PC-3 (cell line): ENCODE data around the gene C20orf96. TPM values are rescaled to one million over a fixed set of nuclear protein-coding genes. Genes with fewer than 3 reads are reported as not detected.

Source experiments
- ATAC-seq: fragments of 200-7000 bp; cut with Tn5 transposase; 2 replicates; pipeline ENCODE4 v1.9.1; 2020; ENCODE audit warnings: mild to moderate bottlenecking, moderate library complexity
- BruUV-seq: library from RNA; stranded (reverse); fragments of 400-500 nt; replicated peaks from 2 replicates; lab custom pipeline; 2021; lab: Mats Ljungman, UMichigan
- CTCF ChIA-PET: fragments of 300-600 bp; sonication (Branson Sonifier 250); formaldehyde crosslinking; loops from one replicate; lab custom pipeline; 2022; ENCODE audit warnings: antibody characterized with exemption; lab: Charles Lee
- POLR2A ChIA-PET: fragments of 300-600 bp; sonication (Branson Sonifier 250); formaldehyde crosslinking; loops from one replicate; lab custom pipeline; 2022; ENCODE audit warnings: antibody characterized with exemption; ENCODE audit not compliant: unreplicated experiment; lab: Charles Lee
- DNase-seq: peaks from one replicate; pipeline ENCODE4 v3.0.0-alpha.2; 2015
- H2AFZ ChIP-seq: fragments of 300-600 bp; sonication (generic); 2 replicates; pipeline ENCODE4 v1.6.0; 2016; ENCODE audit warnings: antibody characterized with exemption, low read length
- H3F3A ChIP-seq: fragments of 300-600 bp; sonication (generic); one replicate; pipeline ENCODE4 v1.6.0; 2017; ENCODE audit warnings: antibody characterized with exemption, low read length, control low read depth, mild to moderate bottlenecking; ENCODE audit not compliant: unreplicated experiment
- H3K27ac ChIP-seq: fragments of 300-600 bp; sonication (generic); 2 replicates; pipeline ENCODE4 v1.5.1; 2016; ENCODE audit warnings: mild to moderate bottlenecking, low read length
- H3K27me3 ChIP-seq: fragments of 300-600 bp; sonication (generic); 2 replicates; pipeline ENCODE4 v1.6.1; 2016; ENCODE audit warnings: low read length, mixed read lengths
- H3K36me3 ChIP-seq: fragments of 300-600 bp; sonication (generic); 2 replicates; pipeline ENCODE4 v1.6.1; 2016; ENCODE audit warnings: low read depth, mixed run types, low read length, mixed read lengths
- H3K4me1 ChIP-seq: fragments of 300-600 bp; sonication (generic); 2 replicates; pipeline ENCODE4 v1.5.1; 2016; ENCODE audit warnings: low read length; ENCODE audit not compliant: insufficient read depth
- H3K4me2 ChIP-seq: fragments of 300-600 bp; sonication (generic); 2 replicates; pipeline ENCODE4 v1.6.0; 2016; ENCODE audit warnings: low read length
- H3K4me3 ChIP-seq: fragments of 300-600 bp; sonication (generic); 2 replicates; pipeline ENCODE4 v1.5.1; 2016; ENCODE audit warnings: mild to moderate bottlenecking, low read length, mixed read lengths
- H3K79me2 ChIP-seq: fragments of 300-600 bp; sonication (generic); 2 replicates; pipeline ENCODE4 v1.6.1; 2017; ENCODE audit warnings: low read length, mixed read lengths
- H3K9ac ChIP-seq: fragments of 300-600 bp; sonication (generic); 2 replicates; pipeline ENCODE4 v1.6.0; 2016; ENCODE audit warnings: mild to moderate bottlenecking, low read length
- H3K9me2 ChIP-seq: fragments of 300-600 bp; sonication (generic); replicated peaks from 2 replicates; pipeline ENCODE4 v1.6.1; 2016; ENCODE audit warnings: mixed run types, low read length, mixed read lengths
- H3K9me3 ChIP-seq: fragments of 300-600 bp; sonication (generic); 2 replicates; pipeline ENCODE4 v1.6.1; 2016; ENCODE audit warnings: low read length, mixed read lengths
- H4K20me1 ChIP-seq: fragments of 300-600 bp; sonication (generic); 2 replicates; pipeline ENCODE4 v1.6.1; 2016; ENCODE audit warnings: low read length, mixed read lengths
- CTCF ChIP-seq: fragments of 300-600 bp; sonication (generic); conservative IDR thresholded peaks from 2 replicates; pipeline ENCODE4 v1.5.1; 2017; ENCODE audit warnings: antibody characterized with exemption, low read depth, mild to moderate bottlenecking, low read length
- EZH2 ChIP-seq: fragments of 300-600 bp; sonication (generic); IDR thresholded peaks from one replicate; pipeline ENCODE4 v1.6.1; 2017; ENCODE audit warnings: antibody characterized with exemption, mild to moderate bottlenecking, low read length; ENCODE audit not compliant: unreplicated experiment
- EZH2phosphoT487 ChIP-seq: fragments of 300-600 bp; sonication (generic); IDR thresholded peaks from 2 replicates; pipeline ENCODE4 v1.6.1; 2018; ENCODE audit warnings: mild to moderate bottlenecking, antibody characterized with exemption, low read length, borderline replicate concordance
- intact Hi-C: fragments of 100-400 bp; cut with micrococcal nuclease; formaldehyde crosslinking; loops from 2 replicates; pipeline ENCODE4 v1.9.0; 2023
- total RNA-seq: library from RNA; depleted of rRNA; stranded (reverse); fragments of >200 nt; gene quantifications from 2 replicates; pipeline ENCODE4 v1.2.3, GENCODE V29; 2014

C20orf96 gene
- total RNA-seq, 1 experiment from 2014 or later = 3.4 TPM

GRCh38 chr20:288956-289692 is 1.4 kb downstream of the C20orf96 start:
- H3K4me3 ChIP-seq = peak overlapping the region; percentile 84
- DNase-seq = peak; percentile 23

GRCh38 chr20:286508-286907 is 4.0 kb downstream of the C20orf96 start:
- H3K27ac ChIP-seq = peak overlapping the region; percentile 40
- H3K4me2 ChIP-seq = peak overlapping the region; percentile 52
- H3K9me2 ChIP-seq = no peaks in the 10 kb centered on the region
- ATAC-seq (peak; percentile 60), DNase-seq (peak; percentile 73)
- H3K27me3 ChIP-seq = no peaks in the 10 kb centered on the region
- no peaks in the 10 kb centered on the region for H3F3A ChIP-seq
- no peak for TF ChIP-seq EZH2
- no peak for TF ChIP-seq EZH2phosphoT487
- TF ChIP-seq CTCF = no peak
- H3K4me3 ChIP-seq = no peak overlapping the region; the same call in 1 of the 2 replicates
- no TSS peak for BruUV-seq
- H3K9ac ChIP-seq = no peak overlapping the region
- H3K4me1 ChIP-seq = peaks cover 28% of the 10 kb centered on the region
- intact Hi-C loops = no loop called here
- no peaks in the 10 kb centered on the region for H4K20me1 ChIP-seq
- no peak overlapping the region for H2AFZ ChIP-seq
- peaks cover 12% of the 10 kb centered on the region for H3K79me2 ChIP-seq
- ChIA-PET CTCF (interaction anchor here (0.7 kb wide), 1 partner anchor 38 kb away, joined by 4 read pairs; no protein-coding TSS in a partner anchor), POLR2A (interaction anchor here (0.7 kb wide), 1 partner anchor 12 kb away, joined by 4 read pairs; no protein-coding TSS in a partner anchor)
- H3K9me3 ChIP-seq = no peaks in the 10 kb centered on the region
- H3K36me3 ChIP-seq = no peaks in the 10 kb centered on the region

More at GRCh38 chr20:288956-289692, 1.4 kb downstream of the C20orf96 start:
- Histone ChIP-seq H3K36me3 (no peaks in the 10 kb centered on the region), H3K9me2 (no peaks in the 10 kb centered on the region), H3K27me3 (no peaks in the 10 kb centered on the region), H3K4me2 (peak overlapping the region; percentile 84), H4K20me1 (no peaks in the 10 kb centered on the region), H3F3A (no peaks in the 10 kb centered on the region), H3K27ac (no peak overlapping the region), H3K9me3 (no peaks in the 10 kb centered on the region), H3K9ac (peak overlapping the region; percentile 69; the same call in 1 of the 2 replicates), H2AFZ (peak overlapping the region; percentile 98), H3K4me1 (peaks cover 30% of the 10 kb centered on the region), H3K79me2 (peaks cover 12% of the 10 kb centered on the region)
- no peak for TF ChIP-seq EZH2
- no peak for TF ChIP-seq EZH2phosphoT487
- no peak for TF ChIP-seq CTCF
- no peak for ATAC-seq
- ChIA-PET POLR2A (no interaction called here), CTCF (no interaction called here)
- intact Hi-C loops = no loop called here
- no TSS peak for BruUV-seq

- H3K79me2 ChIP-seq = peaks cover 5% of the 10 kb centered on the region
- H3K4me1 ChIP-seq = peaks cover 14% of the 10 kb centered on the region
- no peaks in the 10 kb centered on the region for H3K27me3 ChIP-seq
- no peaks in the 10 kb centered on the region for H3K9me2 ChIP-seq
- no peak overlapping the region for H3K9ac ChIP-seq
- intact Hi-C loops = no loop called here
- ChIA-PET CTCF (no interaction called here), POLR2A (no interaction called here)
- no peak overlapping the region for H3K27ac ChIP-seq
- no peak for TF ChIP-seq EZH2phosphoT487
- no peak for TF ChIP-seq CTCF
- no peak for TF ChIP-seq EZH2
- H2AFZ ChIP-seq = no peak overlapping the region
- no TSS peak for BruUV-seq
- no peak overlapping the region for H3K4me2 ChIP-seq
- no peak for ATAC-seq
- H3F3A ChIP-seq = no peaks in the 10 kb centered on the region
- H4K20me1 ChIP-seq = no peaks in the 10 kb centered on the region
- H3K36me3 ChIP-seq = no peaks in the 10 kb centered on the region
- DNase-seq = no peak
- H3K9me3 ChIP-seq = no peaks in the 10 kb centered on the region
- H3K4me3 ChIP-seq = no peak overlapping the region
These were observed 6.4 kb downstream of the C20orf96 start for GRCh38 chr20:284172-284571.
